ENCODE data around the gene ZNF506.
"Not testable (repeated sequence)": the region's sequence is repeated elsewhere in the genome, so short reads cannot be mapped to it uniquely, and the experiment has no call there.

ZNF506 gene

GRCh38 chr19:19743921-19744320 lies 77.6 kb downstream of the ZNF506 start:
- DNase-seq: not testable (repeated sequence)

- DNase-seq: no peak
Observed at GRCh38 chr19:19743176-19743575, 78.4 kb downstream of the ZNF506 start.

- DNase-seq: no peak
Observed at GRCh38 chr19:19742773-19743172, 78.8 kb downstream of the ZNF506 start.
